OCI-LY3 (cell line): ENCODE measurements around the gene PREX1.

Experiments
- EZH2phosphoT487 ChIP-seq: fragments of 200-600 bp; shearing (Covaris generic); IDR thresholded peaks from 2 replicates; pipeline ENCODE4 v1.6.1; 2018; ENCODE audit warnings: antibody characterized with exemption, mixed run types, low read depth
- TF ChIP-seq, protein P1 (sequence below): fragments of 200-600, 300-600 bp; sonication (generic); IDR thresholded peaks from 2 replicates; pipeline ENCODE4 v1.5.1; 2014; ENCODE audit warnings: antibody characterized with exemption, low read length, low read depth

GRCh38 chr20:48583171-48583570 lies 244.6 kb downstream of the PREX1 start:
- TF ChIP-seq, protein P1, sequence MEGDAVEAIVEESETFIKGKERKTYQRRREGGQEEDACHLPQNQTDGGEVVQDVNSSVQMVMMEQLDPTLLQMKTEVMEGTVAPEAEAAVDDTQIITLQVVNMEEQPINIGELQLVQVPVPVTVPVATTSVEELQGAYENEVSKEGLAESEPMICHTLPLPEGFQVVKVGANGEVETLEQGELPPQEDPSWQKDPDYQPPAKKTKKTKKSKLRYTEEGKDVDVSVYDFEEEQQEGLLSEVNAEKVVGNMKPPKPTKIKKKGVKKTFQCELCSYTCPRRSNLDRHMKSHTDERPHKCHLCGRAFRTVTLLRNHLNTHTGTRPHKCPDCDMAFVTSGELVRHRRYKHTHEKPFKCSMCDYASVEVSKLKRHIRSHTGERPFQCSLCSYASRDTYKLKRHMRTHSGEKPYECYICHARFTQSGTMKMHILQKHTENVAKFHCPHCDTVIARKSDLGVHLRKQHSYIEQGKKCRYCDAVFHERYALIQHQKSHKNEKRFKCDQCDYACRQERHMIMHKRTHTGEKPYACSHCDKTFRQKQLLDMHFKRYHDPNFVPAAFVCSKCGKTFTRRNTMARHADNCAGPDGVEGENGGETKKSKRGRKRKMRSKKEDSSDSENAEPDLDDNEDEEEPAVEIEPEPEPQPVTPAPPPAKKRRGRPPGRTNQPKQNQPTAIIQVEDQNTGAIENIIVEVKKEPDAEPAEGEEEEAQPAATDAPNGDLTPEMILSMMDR, result no peak
- no peak for TF ChIP-seq EZH2phosphoT487
